Measurements from ENCODE around the gene PLXDC2.

PLXDC2 gene

DNA sequence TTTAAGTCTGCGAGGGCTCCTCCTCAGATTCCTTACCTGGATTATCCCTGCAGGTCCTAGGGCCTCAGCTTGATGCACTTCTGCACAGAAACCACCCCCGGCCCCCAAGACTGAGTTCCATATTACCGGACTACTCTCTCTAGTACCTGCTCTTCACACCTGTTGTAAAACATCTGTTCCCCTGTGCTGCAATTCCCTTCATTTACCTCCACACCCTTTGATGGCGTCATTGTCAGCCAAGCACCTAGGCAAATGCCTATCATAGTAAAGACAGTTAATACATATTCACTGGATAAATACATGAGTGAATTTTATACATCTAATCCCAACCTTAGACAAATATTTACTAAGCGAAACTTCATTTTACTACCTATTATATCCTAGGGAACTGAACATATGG is 275.5 kb downstream of the PLXDC2 start:
- TF ChIP-seq, protein P1, sequence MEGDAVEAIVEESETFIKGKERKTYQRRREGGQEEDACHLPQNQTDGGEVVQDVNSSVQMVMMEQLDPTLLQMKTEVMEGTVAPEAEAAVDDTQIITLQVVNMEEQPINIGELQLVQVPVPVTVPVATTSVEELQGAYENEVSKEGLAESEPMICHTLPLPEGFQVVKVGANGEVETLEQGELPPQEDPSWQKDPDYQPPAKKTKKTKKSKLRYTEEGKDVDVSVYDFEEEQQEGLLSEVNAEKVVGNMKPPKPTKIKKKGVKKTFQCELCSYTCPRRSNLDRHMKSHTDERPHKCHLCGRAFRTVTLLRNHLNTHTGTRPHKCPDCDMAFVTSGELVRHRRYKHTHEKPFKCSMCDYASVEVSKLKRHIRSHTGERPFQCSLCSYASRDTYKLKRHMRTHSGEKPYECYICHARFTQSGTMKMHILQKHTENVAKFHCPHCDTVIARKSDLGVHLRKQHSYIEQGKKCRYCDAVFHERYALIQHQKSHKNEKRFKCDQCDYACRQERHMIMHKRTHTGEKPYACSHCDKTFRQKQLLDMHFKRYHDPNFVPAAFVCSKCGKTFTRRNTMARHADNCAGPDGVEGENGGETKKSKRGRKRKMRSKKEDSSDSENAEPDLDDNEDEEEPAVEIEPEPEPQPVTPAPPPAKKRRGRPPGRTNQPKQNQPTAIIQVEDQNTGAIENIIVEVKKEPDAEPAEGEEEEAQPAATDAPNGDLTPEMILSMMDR (IDR thresholded peaks at IDR 0.05; ENCODE audit: low read depth, low read length, poor library complexity, severe bottlenecking): no peak
- TF ChIP-seq EZH2phosphoT487 (IDR thresholded peaks at IDR 0.05; ENCODE audit: borderline replicate concordance, low read length): no peak
- Histone ChIP-seq H3F3A (ENCODE audit: control insufficient read depth, insufficient read depth) (no peaks in the 10 kb centered on the region), H3K4me2 (ENCODE audit: low read length) (no peak overlapping the region), H3K4me3 (ENCODE audit: low read length) (no peak overlapping the region), H3K9me2 (replicated peaks; ENCODE audit: control insufficient read depth, low read length) (no peaks in the 10 kb centered on the region), H3K36me3 (ENCODE audit: control insufficient read depth, low read length) (no peaks in the 10 kb centered on the region), H3K79me2 (ENCODE audit: control insufficient read depth, low read length) (no peaks in the 10 kb centered on the region), H3K27me3 (ENCODE audit: control insufficient read depth, low read length) (no peaks in the 10 kb centered on the region), H3K27ac (ENCODE audit: low read depth, low read length) (no peak overlapping the region), H4K20me1 (ENCODE audit: control insufficient read depth, insufficient read depth, low read depth, low read length) (no peaks in the 10 kb centered on the region), H3K4me1 (ENCODE audit: control insufficient read depth, low read length) (no peaks in the 10 kb centered on the region), H3K9me3 (ENCODE audit: control insufficient read depth, insufficient read depth, low read length) (no peaks in the 10 kb centered on the region)

DNA sequence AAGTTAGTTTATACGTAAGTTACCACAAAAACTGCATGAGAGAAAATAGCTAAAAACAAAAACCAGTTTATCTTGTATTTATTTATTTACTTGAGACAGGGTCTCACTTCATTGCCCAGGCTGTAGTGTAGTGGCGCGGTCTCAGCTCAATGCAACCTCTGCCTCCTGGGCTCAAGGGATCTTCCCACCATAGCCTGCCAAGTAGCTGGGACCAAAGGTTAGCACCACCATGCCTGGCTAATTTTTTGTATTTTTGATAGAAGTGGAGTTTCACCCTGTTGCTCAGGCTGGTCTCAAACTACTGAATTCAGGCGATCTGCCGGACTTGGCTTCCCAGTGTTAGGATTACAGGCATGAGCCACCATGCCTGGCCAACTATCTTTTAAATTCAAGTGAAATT is 277.4 kb downstream of the PLXDC2 start:
- H3K9me2 ChIP-seq (replicated peaks; ENCODE audit: control insufficient read depth, low read length): no peaks in the 10 kb centered on the region
- no peak overlapping the region for H3K27ac ChIP-seq (ENCODE audit: low read depth, low read length)
- H3K27me3 ChIP-seq (ENCODE audit: control insufficient read depth, low read length): no peaks in the 10 kb centered on the region
- no peaks in the 10 kb centered on the region for H3K36me3 ChIP-seq (ENCODE audit: control insufficient read depth, low read length)
- no peaks in the 10 kb centered on the region for H3K79me2 ChIP-seq (ENCODE audit: control insufficient read depth, low read length)
- no peaks in the 10 kb centered on the region for H4K20me1 ChIP-seq (ENCODE audit: control insufficient read depth, insufficient read depth, low read depth, low read length)
- H3F3A ChIP-seq (ENCODE audit: control insufficient read depth, insufficient read depth): no peaks in the 10 kb centered on the region
- no peak overlapping the region for H3K4me2 ChIP-seq (ENCODE audit: low read length)
- no peaks in the 10 kb centered on the region for H3K4me1 ChIP-seq (ENCODE audit: control insufficient read depth, low read length)
- H3K9me3 ChIP-seq (ENCODE audit: control insufficient read depth, insufficient read depth, low read length): no peaks in the 10 kb centered on the region
- no peak for TF ChIP-seq EZH2phosphoT487 (IDR thresholded peaks at IDR 0.05; ENCODE audit: borderline replicate concordance, low read length)
- TF ChIP-seq, protein P1 (IDR thresholded peaks at IDR 0.05; ENCODE audit: low read depth, low read length, poor library complexity, severe bottlenecking): no peak
- H3K4me3 ChIP-seq (ENCODE audit: low read length): no peak overlapping the region

DNA sequence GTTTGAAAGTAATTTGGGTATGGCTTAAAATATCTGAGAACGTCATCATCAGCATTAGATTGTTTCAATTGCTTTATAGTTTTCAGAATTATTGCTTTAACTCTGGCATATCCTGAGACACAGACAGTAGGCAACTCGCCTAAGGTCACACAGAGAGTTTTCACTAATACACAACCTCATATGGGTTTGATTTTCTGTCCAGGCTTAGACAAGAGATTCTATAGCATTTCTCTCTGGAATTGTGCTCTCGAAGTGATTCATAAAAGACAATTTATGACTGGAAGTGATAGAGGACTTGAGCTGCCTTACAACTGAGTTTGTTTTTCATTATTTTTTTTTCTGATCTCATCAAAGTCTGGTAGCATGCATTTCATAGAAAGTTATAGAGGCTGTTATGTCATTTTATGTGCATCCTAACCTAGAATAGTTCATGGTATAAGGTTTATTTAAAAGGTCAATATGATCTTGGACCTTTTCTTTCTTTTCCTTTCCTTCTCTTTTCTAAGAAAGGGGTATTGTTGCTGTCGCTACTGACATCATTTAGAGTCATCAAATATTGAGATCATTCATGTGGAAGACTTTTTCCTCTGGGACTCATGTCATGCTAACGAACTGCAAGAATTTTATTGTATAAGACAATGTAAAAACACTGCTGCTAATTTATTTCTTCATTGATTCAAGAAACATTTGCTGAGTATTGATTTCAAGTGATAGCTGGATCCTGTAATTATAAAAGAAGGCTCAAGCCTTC is 278.2 kb downstream of the PLXDC2 start:
- Histone ChIP-seq H3K4me3 (ENCODE audit: low read length) (no peak overlapping the region), H3F3A (ENCODE audit: control insufficient read depth, insufficient read depth) (no peaks in the 10 kb centered on the region), H3K36me3 (ENCODE audit: control insufficient read depth, low read length) (no peaks in the 10 kb centered on the region), H3K9me2 (replicated peaks; ENCODE audit: control insufficient read depth, low read length) (no peaks in the 10 kb centered on the region), H3K79me2 (ENCODE audit: control insufficient read depth, low read length) (no peaks in the 10 kb centered on the region), H3K27me3 (ENCODE audit: control insufficient read depth, low read length) (no peaks in the 10 kb centered on the region), H3K9me3 (ENCODE audit: control insufficient read depth, insufficient read depth, low read length) (no peaks in the 10 kb centered on the region), H3K4me1 (ENCODE audit: control insufficient read depth, low read length) (no peaks in the 10 kb centered on the region), H3K27ac (ENCODE audit: low read depth, low read length) (no peak overlapping the region), H3K4me2 (ENCODE audit: low read length) (no peak overlapping the region), H4K20me1 (ENCODE audit: control insufficient read depth, insufficient read depth, low read depth, low read length) (no peaks in the 10 kb centered on the region)
- TF ChIP-seq EZH2phosphoT487 (IDR thresholded peaks at IDR 0.05; ENCODE audit: borderline replicate concordance, low read length): no peak
- TF ChIP-seq, protein P1 (IDR thresholded peaks at IDR 0.05; ENCODE audit: low read depth, low read length, poor library complexity, severe bottlenecking): no peak
